Measurements from ENCODE around the gene INPP5D. TPM values are rescaled to one million over a fixed set of nuclear protein-coding genes. Genes with fewer than 3 reads are reported as not detected.

The INPP5D gene
- total RNA-seq, 1 donor from 2014 or later = 2.2 TPM

DNA sequence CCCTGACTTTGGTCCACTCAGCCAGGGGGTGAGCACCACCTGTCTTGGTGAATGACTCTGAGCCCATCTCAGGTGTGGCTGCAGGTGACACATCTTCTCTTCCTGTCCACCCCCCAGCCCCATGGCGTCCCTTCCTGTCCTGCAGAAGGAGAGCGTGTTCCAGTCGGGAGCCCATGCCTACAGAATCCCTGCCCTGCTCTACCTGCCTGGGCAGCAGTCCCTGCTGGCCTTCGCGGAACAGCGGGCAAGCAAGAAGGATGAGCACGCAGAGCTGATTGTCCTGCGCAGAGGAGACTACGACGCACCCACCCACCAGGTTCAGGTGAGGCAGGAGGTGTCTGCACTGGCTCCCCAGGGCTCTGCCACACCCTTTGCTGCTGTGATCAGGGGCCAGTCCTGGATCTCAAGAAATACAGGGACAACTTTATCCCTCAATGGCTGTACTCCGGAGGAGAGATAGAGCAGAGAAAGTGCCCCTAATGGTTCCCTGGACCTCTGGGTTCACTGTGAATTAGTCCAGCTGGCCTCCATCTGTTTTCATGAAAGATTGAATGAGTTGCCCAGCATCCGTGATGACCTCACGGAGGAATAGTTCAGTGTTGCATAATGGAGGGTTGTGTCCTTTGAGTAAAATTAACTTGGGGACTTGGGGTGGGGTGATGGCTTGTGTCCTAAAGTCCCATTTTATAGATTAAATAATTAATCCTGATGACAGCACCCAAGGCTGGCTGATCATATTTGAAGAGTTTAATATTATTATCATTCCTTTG is 27.4 kb upstream of the INPP5D start, which contains the start of gene NEU2:
TSS of gene NEU2 (plus strand) at position 122 of the 770 bp plus-strand sequence. CDS start at position 122, 0 bp downstream.
- H3K27ac Mint-ChIP-seq (ENCODE audit: unreplicated experiment) = no peak within 1 kb of the TSS
- H3K4me3 Mint-ChIP-seq (ENCODE audit: unreplicated experiment) = no peak within 1 kb of the TSS
- TF ChIP-seq, protein P1, sequence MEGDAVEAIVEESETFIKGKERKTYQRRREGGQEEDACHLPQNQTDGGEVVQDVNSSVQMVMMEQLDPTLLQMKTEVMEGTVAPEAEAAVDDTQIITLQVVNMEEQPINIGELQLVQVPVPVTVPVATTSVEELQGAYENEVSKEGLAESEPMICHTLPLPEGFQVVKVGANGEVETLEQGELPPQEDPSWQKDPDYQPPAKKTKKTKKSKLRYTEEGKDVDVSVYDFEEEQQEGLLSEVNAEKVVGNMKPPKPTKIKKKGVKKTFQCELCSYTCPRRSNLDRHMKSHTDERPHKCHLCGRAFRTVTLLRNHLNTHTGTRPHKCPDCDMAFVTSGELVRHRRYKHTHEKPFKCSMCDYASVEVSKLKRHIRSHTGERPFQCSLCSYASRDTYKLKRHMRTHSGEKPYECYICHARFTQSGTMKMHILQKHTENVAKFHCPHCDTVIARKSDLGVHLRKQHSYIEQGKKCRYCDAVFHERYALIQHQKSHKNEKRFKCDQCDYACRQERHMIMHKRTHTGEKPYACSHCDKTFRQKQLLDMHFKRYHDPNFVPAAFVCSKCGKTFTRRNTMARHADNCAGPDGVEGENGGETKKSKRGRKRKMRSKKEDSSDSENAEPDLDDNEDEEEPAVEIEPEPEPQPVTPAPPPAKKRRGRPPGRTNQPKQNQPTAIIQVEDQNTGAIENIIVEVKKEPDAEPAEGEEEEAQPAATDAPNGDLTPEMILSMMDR (IDR thresholded peaks at IDR 0.05; ENCODE audit: partially characterized antibody, unreplicated experiment) = no peak
- peaks cover 4% of the 10 kb centered on the region for H3K27me3 Mint-ChIP-seq (ENCODE audit: unreplicated experiment)
- DNase-seq = no peak
- peaks cover 7% of the 10 kb centered on the region for H3K4me1 Mint-ChIP-seq (ENCODE audit: low read depth, unreplicated experiment)
- peaks cover 9% of the 10 kb centered on the region for H3K9me3 Mint-ChIP-seq (ENCODE audit: unreplicated experiment)
- H3K36me3 Mint-ChIP-seq (ENCODE audit: unreplicated experiment) = no peaks in the 10 kb centered on the region

DNA sequence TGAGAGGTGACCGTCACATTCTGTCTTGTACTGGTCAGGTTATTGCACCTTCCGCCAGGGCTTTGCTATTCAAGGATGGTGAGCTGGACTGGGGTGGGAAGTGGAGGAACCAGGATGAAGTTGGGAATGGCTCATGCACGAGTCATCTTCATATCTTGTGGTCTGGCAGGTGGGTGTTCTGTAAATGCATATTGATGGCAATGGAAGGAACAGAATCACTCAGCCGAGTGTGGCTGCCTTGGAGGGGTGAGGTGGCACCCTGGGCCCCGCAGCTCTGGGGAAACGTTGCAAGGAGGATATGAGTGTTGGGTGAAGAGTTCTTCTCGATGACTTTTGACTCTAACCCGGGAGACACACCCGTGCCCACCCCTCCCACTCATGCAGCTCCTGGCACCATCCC is 26.5 kb upstream of the INPP5D start:
- H3K9me3 Mint-ChIP-seq (ENCODE audit: unreplicated experiment) = peaks cover 9% of the 10 kb centered on the region
- no peak overlapping the region for H3K27ac Mint-ChIP-seq (ENCODE audit: unreplicated experiment)
- H3K27me3 Mint-ChIP-seq (ENCODE audit: unreplicated experiment) = peaks cover 4% of the 10 kb centered on the region
- peaks cover 7% of the 10 kb centered on the region for H3K4me1 Mint-ChIP-seq (ENCODE audit: low read depth, unreplicated experiment)
- no peak overlapping the region for H3K4me3 Mint-ChIP-seq (ENCODE audit: unreplicated experiment)
- no peaks in the 10 kb centered on the region for H3K36me3 Mint-ChIP-seq (ENCODE audit: unreplicated experiment)
- TF ChIP-seq, protein P1 (IDR thresholded peaks at IDR 0.05; ENCODE audit: partially characterized antibody, unreplicated experiment) = no peak
- DNase-seq = no peak

DNA sequence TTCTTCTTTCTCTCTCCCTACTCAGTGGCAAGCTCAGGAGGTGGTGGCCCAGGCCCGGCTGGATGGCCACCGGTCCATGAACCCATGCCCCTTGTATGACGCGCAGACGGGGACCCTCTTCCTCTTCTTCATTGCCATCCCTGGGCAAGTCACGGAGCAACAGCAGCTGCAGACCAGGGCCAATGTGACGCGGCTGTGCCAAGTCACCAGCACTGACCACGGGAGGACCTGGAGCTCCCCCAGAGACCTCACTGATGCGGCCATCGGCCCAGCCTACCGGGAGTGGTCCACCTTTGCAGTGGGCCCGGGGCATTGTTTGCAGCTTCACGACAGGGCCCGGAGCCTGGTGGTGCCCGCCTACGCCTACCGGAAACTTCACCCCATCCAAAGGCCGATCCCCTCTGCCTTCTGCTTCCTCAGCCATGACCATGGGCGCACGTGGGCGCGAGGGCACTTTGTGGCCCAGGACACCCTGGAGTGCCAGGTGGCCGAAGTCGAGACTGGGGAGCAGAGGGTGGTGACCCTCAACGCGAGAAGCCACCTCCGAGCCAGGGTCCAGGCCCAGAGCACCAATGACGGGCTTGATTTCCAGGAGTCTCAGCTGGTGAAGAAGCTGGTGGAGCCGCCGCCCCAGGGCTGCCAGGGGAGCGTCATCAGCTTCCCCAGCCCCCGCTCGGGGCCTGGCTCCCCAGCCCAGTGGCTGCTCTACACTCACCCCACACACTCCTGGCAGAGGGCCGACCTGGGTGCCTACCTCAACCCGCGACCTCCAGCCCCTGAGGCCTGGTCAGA is 25.9 kb upstream of the INPP5D start:
- Mint-ChIP-seq H3K36me3 (ENCODE audit: unreplicated experiment) (no peaks in the 10 kb centered on the region), H3K9me3 (ENCODE audit: unreplicated experiment) (peaks cover 9% of the 10 kb centered on the region), H3K4me1 (ENCODE audit: low read depth, unreplicated experiment) (peaks cover 7% of the 10 kb centered on the region), H3K27me3 (ENCODE audit: unreplicated experiment) (peaks cover 2% of the 10 kb centered on the region), H3K27ac (ENCODE audit: unreplicated experiment) (no peak overlapping the region), H3K4me3 (ENCODE audit: unreplicated experiment) (no peak overlapping the region)
- TF ChIP-seq, protein P1 (IDR thresholded peaks at IDR 0.05; ENCODE audit: partially characterized antibody, unreplicated experiment) = no peak
- no peak for DNase-seq

DNA sequence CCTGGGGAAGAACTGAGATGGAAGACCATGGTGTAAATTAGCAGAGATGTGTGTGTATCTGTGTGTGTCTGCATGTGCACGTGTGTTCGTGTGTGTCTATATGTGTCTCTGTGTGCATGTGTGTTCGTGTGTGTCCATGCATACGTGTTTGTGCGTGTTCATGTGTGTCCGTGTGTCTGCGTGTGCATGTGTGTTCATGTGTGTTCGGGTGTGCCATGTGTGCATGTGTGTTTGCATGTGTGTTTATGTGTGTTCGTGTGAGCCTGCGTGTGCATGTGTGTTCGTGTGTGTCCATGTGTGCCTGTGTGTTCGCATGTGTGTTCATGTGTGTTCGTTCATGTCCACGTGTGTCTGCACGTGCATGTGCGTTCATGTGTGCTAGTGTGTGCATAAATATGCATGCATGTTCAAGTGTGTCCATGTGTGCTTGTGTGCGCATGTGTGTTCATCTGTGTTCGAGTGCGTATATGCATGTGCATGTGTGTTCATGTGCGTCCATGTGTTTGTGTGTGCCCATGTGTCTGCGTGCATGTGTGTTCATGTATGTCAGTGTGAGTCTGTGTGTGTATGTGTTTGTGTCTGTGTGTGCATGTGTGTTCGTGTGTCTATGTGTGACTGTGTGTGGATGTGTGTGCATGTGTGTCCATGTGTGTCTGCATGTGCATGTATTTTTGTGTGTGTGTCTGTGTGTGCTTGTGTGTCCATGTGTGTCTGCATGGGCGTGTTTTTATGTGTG is 24.5 kb upstream of the INPP5D start:
- TF ChIP-seq, protein P1 (IDR thresholded peaks at IDR 0.05; ENCODE audit: partially characterized antibody, unreplicated experiment) = no peak
- H3K36me3 Mint-ChIP-seq (ENCODE audit: unreplicated experiment) = no peaks in the 10 kb centered on the region

More for the DNA sequence above, 24.5 kb upstream of the INPP5D start:
- Mint-ChIP-seq H3K27me3 (ENCODE audit: unreplicated experiment) (peaks cover 2% of the 10 kb centered on the region), H3K27ac (ENCODE audit: unreplicated experiment) (no peak overlapping the region), H3K9me3 (ENCODE audit: unreplicated experiment) (peaks cover 9% of the 10 kb centered on the region), H3K4me3 (ENCODE audit: unreplicated experiment) (no peak overlapping the region), H3K4me1 (ENCODE audit: low read depth, unreplicated experiment) (peaks cover 7% of the 10 kb centered on the region)
- DNase-seq = no peak
